CD4-positive, alpha-beta T cell treated with Interleukin-15 for 1 hour (primary cell): Measurements from ENCODE around the gene RAP1GAP.
"Not testable (repeated sequence)": the region's sequence is repeated elsewhere in the genome, so short reads cannot be mapped to it uniquely, and the experiment has no call there.

ENCODE experiments used
- DNase-seq: peaks from one replicate; pipeline ENCODE4 v3.0.0-alpha.2; 2020

Gene RAP1GAP

DNA sequence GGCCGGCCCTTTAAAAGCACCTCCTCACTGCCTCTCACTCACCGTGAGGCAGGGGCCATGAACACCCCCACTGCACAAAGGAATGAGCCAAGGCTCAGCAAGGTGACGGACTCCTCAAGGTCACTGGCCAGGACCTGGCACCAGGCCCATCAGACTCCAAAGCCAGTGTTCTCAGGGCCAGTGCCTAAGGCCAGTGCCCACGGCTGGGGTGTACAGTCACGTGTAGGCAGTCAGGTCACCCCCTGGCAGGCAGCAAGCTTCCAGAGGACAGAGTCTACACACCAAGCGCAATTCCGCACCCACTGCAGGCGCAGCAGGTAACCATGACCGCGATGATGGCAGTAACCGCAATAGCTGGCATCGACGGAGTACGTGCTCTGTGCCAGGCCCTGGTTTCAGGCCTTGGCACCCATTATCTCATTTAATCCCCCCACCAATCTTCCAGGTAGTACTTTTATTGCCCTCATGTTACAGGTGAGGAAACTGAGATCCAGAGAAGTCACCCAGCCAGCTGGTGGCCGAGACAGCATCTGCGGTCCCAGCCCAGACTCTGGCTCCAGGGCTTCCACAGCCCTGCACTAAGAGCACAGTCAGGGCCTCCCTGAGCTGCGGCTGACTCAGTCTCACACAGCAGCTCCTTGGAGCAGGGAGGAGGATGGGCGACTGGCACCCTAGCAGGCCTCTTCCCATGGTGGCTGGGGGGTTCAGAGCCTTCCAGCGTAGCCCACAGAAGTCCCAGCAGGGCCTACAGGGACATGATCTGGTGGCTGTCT lies 27.0 kb downstream of the RAP1GAP start:
- no peak for DNase-seq

- DNase-seq, result no peak
Observed at GRCh38 chr1:21641537-21641936, 27.6 kb downstream of the RAP1GAP start.

DNA sequence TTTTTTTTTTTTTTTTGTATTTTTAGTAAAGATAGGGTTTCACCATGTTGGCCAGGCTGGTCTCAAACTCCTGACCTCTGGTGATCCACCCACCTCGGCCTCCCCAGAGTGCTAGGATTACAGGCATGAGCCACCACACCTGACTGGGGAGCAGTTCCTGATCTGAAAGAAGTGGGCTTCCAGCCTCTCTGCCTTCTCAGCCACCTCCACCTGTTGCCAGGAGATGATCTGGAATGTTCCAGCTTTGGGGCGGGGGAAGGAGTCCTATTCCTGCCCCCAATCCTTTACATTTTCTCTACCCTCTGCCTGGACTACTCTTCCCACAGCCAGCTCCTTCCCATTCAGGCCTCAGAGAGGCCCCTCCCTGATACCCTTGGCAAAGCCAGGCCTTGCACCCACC lies 28.1 kb downstream of the RAP1GAP start:
- no peak for DNase-seq

DNA sequence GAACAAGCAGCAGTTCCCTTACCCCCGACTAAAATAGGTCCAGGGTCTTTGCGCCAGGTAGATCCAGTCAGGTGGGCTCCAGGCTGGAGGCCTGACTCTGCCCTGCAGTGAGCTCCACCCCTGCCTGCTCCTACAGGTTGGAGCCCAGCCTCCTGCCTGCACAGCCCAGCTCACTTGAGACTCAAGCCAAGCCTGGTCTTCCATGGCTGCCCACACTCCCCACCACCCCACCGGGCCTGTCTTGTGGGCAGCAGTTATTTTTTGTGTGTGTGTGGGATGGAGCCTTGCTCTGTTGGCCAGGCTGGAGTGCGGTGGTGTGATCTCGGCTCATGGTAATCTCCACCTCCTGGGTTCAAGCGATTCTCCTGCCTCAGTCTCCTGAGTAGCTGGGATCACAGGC lies 28.5 kb downstream of the RAP1GAP start:
- DNase-seq, result no peak

GRCh38 chr1:21639594-21640041 lies 29.5 kb downstream of the RAP1GAP start:
- no peak for DNase-seq

GRCh38 chr1:21638531-21639341 lies 30.4 kb downstream of the RAP1GAP start:
- DNase-seq, result no peak

DNA sequence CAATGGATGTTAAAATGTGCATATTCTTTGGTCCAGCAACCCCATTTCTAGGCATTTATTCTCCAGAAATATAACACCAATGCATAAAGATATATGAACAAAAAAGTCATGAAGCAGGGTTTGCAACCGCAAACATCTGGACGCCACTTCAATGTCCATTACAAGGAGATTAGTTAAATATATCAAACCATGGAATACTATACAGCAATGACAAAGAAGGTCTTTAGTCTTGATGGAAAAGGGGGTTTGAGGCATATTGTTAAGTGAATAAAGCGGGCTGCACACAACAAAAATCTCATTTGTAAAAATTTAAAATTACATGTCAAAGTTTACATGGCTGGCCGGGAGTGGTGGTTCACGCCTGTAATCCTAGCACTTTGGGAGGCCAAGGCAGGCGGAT lies 31.6 kb downstream of the RAP1GAP start:
- DNase-seq, result no peak

GRCh38 chr1:21636029-21636428 lies 33.1 kb downstream of the RAP1GAP start:
- no peak for DNase-seq

- DNase-seq, result no peak
Observed at GRCh38 chr1:21634806-21635535, 34.2 kb downstream of the RAP1GAP start.

DNA sequence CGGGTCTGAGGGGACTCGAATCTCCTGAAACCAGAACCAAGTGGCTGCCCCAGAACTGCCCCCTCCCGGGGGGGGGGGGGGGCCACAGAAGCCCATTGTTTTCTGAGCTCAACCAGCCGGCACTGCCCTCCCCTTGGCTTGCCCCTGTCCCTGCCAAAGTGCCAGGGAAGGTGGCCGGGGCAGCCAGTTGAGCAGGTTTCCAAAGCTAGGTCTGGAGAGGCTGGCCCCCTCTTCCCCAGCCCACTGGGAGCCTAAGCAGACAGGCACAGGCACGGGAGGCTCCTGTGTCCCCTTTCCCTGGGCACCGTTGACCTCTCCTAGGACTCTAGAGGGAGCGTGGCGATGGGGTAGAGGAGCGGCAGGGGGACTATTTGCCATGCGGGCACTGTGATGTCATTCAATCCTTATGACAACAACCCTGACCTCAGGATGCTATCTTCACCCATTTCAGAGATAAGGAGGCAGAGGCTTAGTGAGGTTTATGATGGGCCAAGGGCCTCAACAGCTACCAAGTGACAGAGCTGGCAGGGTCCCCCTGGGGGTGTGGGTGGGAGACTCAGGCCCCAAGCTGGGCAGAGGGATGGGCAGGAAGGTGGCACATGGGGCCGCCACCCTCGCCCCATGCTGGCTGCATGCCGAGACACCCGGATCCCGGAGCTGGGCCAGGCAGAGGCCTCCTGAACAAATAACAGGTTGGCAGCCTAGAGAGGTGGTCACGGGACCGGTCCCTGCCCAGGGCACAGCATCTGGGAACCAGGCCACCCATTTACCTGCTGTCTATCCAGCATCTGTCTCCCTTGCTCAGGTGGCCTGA lies 35.0 kb downstream of the RAP1GAP start:
- DNase-seq, result no peak

GRCh38 chr1:21633141-21633755 lies 35.9 kb downstream of the RAP1GAP start:
- no peak for DNase-seq

DNA sequence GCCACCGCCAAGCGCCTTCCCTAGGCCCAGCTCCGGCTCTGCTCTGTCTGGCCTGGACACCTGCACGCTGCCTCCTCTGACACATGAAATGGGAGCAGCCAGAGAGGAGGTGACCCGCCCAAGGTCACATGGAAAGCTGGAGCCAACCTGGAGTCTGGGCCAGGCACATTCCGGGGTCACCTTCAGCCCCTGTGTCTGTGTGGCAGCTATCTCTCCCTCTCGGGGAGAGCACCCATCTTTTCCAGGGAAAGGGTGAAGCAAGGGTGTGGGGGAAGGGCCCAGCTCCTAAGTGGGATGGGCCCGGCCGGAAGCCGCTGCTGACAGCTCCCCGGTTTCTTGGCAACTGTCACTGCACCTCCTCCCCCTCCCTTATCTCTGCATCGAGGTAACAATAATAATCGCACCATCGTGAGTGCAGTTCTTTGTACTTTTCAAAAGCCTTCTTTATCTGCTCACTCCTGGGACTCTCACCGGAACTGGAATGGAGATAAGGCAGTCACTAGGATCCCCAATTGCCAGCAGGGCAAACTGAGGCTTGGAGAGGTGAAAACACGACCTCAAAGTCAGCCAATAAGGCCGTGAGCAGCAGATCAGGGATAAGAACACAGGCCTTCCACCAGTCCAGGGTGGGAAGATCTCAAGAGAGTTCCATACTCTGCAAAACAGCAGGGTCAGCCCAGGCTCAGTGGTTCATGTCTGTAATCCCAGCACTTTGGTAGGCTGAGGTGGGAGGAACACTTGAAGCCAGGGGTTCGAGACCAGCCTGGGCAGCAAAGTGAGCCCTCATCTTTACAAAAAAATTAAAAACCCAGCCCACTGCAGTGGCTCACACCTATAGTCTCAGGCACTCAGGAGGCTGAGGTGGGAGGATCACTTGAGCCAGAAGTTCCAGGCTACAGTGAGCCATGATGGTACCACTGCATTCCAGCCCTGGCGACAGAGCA lies 36.9 kb downstream of the RAP1GAP start:
- no peak for DNase-seq

DNA sequence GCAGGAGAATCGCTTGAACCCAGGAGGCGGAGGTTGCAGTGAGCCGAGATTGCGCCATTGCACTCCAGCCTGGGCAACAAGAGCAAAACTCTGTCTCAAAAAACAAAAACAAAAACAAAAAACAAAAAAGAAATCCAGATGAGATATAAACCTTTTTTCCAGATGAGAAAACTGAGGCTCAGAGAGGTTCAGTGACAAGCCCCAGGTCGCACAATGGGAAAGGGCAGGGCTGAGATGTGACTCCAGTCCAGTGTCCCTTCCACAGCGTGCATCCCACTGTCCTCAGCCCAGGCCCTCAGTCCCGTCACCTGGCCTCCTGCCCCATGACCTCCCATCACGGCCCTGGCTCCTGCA lies 37.6 kb downstream of the RAP1GAP start:
- DNase-seq, result not testable (repeated sequence)

DNA sequence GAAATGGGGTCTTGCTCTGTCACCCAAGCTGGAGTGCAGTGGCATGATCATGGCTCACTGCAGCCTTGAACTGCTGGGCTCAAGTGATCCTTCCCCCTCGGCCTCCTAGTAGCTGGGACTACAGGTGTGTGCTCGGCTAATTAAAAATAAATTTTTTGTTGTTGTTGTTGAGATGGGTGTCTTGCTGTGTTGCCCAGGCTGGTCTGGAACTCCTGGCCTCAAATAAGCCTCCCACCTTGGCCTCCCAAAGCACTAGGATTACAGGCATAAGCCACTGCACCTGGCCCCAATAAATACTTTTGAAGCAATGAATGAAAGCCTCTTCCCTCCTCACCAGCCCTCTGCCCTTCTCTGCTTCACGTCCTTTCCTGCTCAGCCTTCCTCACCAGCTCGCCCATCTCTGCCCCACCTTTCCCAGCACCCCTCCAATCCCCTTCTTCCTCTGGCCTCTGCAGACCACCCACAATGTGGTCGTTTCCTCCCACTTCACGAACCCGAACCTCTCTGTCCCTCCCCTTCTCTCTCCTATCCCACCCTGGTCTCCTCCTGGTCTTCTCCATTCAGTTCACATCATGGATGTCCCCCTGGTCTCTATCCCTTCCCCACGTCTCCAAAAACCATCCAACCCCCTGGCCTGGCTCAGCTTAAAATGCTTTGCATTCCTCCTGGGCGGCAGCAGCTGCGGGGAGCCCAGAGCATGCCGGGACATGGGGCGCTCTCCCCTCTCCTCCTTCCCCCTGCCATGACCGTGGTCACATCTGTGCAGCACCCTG lies 38.4 kb downstream of the RAP1GAP start:
- DNase-seq, result no peak

- no peak for DNase-seq
Observed at GRCh38 chr1:21629971-21630370, 39.2 kb downstream of the RAP1GAP start.

- DNase-seq, result no peak
Observed at GRCh38 chr1:21628798-21629393, 40.3 kb downstream of the RAP1GAP start.

DNA sequence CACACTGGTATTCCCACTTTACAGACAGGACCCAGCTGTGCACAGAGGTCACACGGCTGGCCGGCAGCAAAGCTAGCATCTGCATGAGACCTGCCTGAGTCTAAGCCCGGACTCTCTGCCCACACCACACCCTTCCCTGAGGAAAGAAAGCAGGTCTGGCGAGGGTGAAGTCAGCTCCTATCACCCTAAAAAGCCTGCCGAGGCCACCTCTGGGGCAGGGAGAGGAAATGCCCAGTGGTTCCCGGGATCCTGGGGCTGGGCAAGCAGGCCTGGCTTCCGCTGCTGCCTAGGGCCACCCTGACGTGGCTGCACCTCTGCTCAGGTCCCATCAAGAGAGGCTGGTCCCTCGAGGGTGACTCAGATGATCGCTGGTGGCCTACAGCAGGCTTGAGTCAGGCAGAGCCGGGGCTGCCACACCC lies 42.2 kb downstream of the RAP1GAP start:
- no peak for DNase-seq

DNA sequence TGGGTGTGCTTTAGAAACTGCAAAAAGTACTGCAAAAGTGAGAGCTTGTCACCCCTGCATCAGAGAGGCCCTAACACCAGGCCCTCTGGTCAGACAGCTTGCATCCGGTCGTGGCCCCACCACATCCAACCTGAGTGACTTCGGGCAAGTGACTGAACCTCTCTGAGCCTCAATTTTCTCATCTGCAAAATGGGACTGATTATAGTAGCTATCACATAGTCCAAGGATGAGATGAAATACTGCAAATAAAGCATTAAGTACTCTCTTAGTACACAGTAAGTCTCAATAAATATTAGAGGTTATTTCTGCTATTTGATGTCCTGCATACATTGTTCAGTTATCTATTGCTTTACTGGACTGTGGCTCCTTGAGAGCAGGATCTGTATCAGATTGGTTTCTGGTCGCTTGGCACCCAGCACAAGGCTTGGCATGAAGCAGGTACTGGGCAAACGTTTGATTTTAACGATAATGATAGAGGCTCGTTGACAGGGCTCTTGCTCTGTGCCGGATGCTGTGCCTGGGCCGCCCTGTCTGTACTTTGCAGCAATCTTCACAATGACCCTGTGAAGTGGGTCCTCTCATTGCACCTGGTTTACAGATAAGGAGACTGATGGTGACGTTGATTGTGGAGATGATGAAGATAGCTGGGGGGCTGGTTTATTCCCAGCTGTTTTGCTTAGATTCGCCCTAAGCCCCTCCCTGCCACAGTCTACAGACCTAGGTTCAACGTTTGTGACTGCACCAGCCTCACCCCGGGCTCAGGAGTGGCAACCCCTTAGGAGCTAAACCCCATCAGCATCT lies 43.6 kb downstream of the RAP1GAP start:
- DNase-seq, result no peak
